ENCODE measurements around the gene NEK7. TPM values are rescaled to one million over a fixed set of nuclear protein-coding genes. Genes with fewer than 3 reads are reported as not detected.
A peak's percentile ranks its signal among the peaks of the same experiment; 100 is the strongest.

Gene NEK7
- total and polyA plus RNA-seq, 2 experiments from 2014 or later = 25.6 to 86.9 TPM

DNA sequence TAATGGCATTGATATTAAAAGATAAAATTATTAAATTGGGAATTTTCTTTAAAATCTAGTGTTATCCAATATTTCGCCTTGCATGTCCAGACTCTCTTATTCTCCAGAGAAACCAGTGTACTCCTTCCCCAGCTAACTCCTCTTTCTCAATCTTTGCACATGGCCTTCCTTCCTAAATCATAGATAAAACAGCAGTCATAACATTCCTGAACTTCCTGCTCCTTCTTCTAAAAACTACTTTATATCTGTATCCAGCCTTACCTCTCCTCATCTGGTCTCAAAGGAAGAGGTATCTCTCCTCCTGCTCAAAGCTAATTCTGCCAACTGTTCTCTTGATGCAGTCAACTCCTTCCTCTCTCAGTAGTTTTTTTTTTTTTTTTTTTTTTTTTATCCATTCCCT, 39.5 kb upstream of the NEK7 start:
- 88% methylated on average over 1 of the region's 1 CpG for WGBS (ENCODE audit: low lambda C conversion rate, missing lambda C conversion rate)
- TF ChIP-seq EZH2phosphoT487 (IDR thresholded peaks at IDR 0.05; ENCODE audit: low read depth, severe bottlenecking, unreplicated experiment) (no peak), EZH2 (IDR thresholded peaks at IDR 0.05; ENCODE audit: borderline replicate concordance) (no peak), CTCF (IDR thresholded peaks at IDR 0.05; ENCODE audit: poor library complexity) (no peak)
- Histone ChIP-seq H3K27me3 (no peaks in the 10 kb centered on the region), H3K36me3 (replicated peaks; ENCODE audit: insufficient read depth, low read depth) (no peaks in the 10 kb centered on the region), H3K4me1 (ENCODE audit: insufficient read depth) (no peaks in the 10 kb centered on the region), H4K20me1 (ENCODE audit: insufficient read depth, poor library complexity, severe bottlenecking) (no peaks in the 10 kb centered on the region), H3K9me2 (replicated peaks; ENCODE audit: insufficient read depth) (no peaks in the 10 kb centered on the region), H2AFZ (no peak overlapping the region), H3K79me2 (no peaks in the 10 kb centered on the region), H3K4me3 (no peak overlapping the region), H3K27ac (peak overlapping the region; percentile 24), H3K4me2 (no peak overlapping the region), H3K9me3 (ENCODE audit: low read depth) (no peaks in the 10 kb centered on the region)
- DNase-seq (ENCODE audit: low spot score) = no peak

GRCh38 chr1:198118134-198118533, 38.7 kb upstream of the NEK7 start:
- H3K27ac ChIP-seq = peak overlapping the region; percentile 29
- no peaks in the 10 kb centered on the region for H3K9me2 ChIP-seq (replicated peaks; ENCODE audit: insufficient read depth)
- no peaks in the 10 kb centered on the region for H3K9me3 ChIP-seq (ENCODE audit: low read depth)
- no peaks in the 10 kb centered on the region for H3K36me3 ChIP-seq (replicated peaks; ENCODE audit: insufficient read depth, low read depth)
- TF ChIP-seq CTCF (IDR thresholded peaks at IDR 0.05; ENCODE audit: poor library complexity) = no peak
- TF ChIP-seq EZH2 (IDR thresholded peaks at IDR 0.05; ENCODE audit: borderline replicate concordance) = no peak
- no peak for TF ChIP-seq EZH2phosphoT487 (IDR thresholded peaks at IDR 0.05; ENCODE audit: low read depth, severe bottlenecking, unreplicated experiment)
- no peak overlapping the region for H2AFZ ChIP-seq
- H3K4me1 ChIP-seq (ENCODE audit: insufficient read depth) = no peaks in the 10 kb centered on the region
- 40% methylated on average over 2 of the region's 2 CpGs for WGBS (ENCODE audit: low lambda C conversion rate, missing lambda C conversion rate)
- H3K79me2 ChIP-seq = no peaks in the 10 kb centered on the region
- H3K4me3 ChIP-seq = no peak overlapping the region
- H4K20me1 ChIP-seq (ENCODE audit: insufficient read depth, poor library complexity, severe bottlenecking) = no peaks in the 10 kb centered on the region
- DNase-seq (ENCODE audit: low spot score) = peak; percentile 66
- no peaks in the 10 kb centered on the region for H3K27me3 ChIP-seq
- H3K4me2 ChIP-seq = no peak overlapping the region

DNA sequence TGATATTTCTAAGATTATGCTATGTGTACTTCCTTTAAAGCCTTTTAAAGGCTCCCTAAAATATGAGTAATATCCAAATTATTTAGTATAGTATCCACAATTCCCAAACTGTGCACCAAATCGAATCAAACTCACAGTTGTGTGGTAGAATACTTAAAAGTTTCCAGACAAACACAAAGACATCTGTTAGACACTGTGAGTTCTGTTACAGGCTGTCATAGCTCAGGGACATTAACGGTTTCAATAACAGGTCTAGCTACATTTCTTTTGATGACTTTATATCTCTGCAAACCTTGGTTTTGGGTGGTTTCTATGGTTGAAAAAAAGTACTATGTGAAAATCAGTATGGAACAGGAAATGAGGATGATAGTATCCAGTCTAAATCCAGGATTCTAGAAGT, 36.9 kb upstream of the NEK7 start:
- no peak overlapping the region for H3K4me3 ChIP-seq
- no peaks in the 10 kb centered on the region for H4K20me1 ChIP-seq (ENCODE audit: insufficient read depth, poor library complexity, severe bottlenecking)
- no peaks in the 10 kb centered on the region for H3K27me3 ChIP-seq
- no peak for TF ChIP-seq EZH2phosphoT487 (IDR thresholded peaks at IDR 0.05; ENCODE audit: low read depth, severe bottlenecking, unreplicated experiment)
- TF ChIP-seq CTCF (IDR thresholded peaks at IDR 0.05; ENCODE audit: poor library complexity) = no peak
- TF ChIP-seq EZH2 (IDR thresholded peaks at IDR 0.05; ENCODE audit: borderline replicate concordance) = no peak
- H3K9me2 ChIP-seq (replicated peaks; ENCODE audit: insufficient read depth) = no peaks in the 10 kb centered on the region
- WGBS (ENCODE audit: low lambda C conversion rate, missing lambda C conversion rate) = 61% methylated on average over 2 of the region's 2 CpGs
- no peak overlapping the region for H2AFZ ChIP-seq
- H3K4me2 ChIP-seq = no peak overlapping the region
- no peaks in the 10 kb centered on the region for H3K79me2 ChIP-seq
- H3K27ac ChIP-seq = no peak overlapping the region
- H3K9me3 ChIP-seq (ENCODE audit: low read depth) = no peaks in the 10 kb centered on the region
- H3K36me3 ChIP-seq (replicated peaks; ENCODE audit: insufficient read depth, low read depth) = no peaks in the 10 kb centered on the region
- H3K4me1 ChIP-seq (ENCODE audit: insufficient read depth) = no peaks in the 10 kb centered on the region
- no peak for DNase-seq (ENCODE audit: low spot score)
